ENCODE results near the gene RPS6KA5.
"Not testable (repeated sequence)": the region's sequence is repeated elsewhere in the genome, so short reads cannot be mapped to it uniquely, and the experiment has no call there.

RPS6KA5 gene

GRCh38 chr14:90866833-90867232, 193.6 kb downstream of the RPS6KA5 start:
- no peaks in the 10 kb centered on the region for H3K9me2 ChIP-seq (replicated peaks; ENCODE audit: control insufficient read depth, low read length)
- no peaks in the 10 kb centered on the region for H3K4me1 ChIP-seq (ENCODE audit: control insufficient read depth, low read length)
- no peaks in the 10 kb centered on the region for H3K27me3 ChIP-seq (ENCODE audit: control insufficient read depth, low read length)
- H3F3A ChIP-seq (ENCODE audit: control insufficient read depth, insufficient read depth) = no peaks in the 10 kb centered on the region
- TF ChIP-seq, protein P1, sequence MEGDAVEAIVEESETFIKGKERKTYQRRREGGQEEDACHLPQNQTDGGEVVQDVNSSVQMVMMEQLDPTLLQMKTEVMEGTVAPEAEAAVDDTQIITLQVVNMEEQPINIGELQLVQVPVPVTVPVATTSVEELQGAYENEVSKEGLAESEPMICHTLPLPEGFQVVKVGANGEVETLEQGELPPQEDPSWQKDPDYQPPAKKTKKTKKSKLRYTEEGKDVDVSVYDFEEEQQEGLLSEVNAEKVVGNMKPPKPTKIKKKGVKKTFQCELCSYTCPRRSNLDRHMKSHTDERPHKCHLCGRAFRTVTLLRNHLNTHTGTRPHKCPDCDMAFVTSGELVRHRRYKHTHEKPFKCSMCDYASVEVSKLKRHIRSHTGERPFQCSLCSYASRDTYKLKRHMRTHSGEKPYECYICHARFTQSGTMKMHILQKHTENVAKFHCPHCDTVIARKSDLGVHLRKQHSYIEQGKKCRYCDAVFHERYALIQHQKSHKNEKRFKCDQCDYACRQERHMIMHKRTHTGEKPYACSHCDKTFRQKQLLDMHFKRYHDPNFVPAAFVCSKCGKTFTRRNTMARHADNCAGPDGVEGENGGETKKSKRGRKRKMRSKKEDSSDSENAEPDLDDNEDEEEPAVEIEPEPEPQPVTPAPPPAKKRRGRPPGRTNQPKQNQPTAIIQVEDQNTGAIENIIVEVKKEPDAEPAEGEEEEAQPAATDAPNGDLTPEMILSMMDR (IDR thresholded peaks at IDR 0.05; ENCODE audit: low read depth, low read length, poor library complexity, severe bottlenecking) = no peak
- TF ChIP-seq EZH2phosphoT487 (IDR thresholded peaks at IDR 0.05; ENCODE audit: borderline replicate concordance, low read length) = no peak
- H3K9me3 ChIP-seq (ENCODE audit: control insufficient read depth, insufficient read depth, low read length) = no peaks in the 10 kb centered on the region
- H3K27ac ChIP-seq (ENCODE audit: low read depth, low read length) = no peak overlapping the region
- H4K20me1 ChIP-seq (ENCODE audit: control insufficient read depth, insufficient read depth, low read depth, low read length) = no peaks in the 10 kb centered on the region
- H3K4me2 ChIP-seq (ENCODE audit: low read length) = no peak overlapping the region
- H3K36me3 ChIP-seq (ENCODE audit: control insufficient read depth, low read length) = no peaks in the 10 kb centered on the region
- H3K79me2 ChIP-seq (ENCODE audit: control insufficient read depth, low read length) = no peaks in the 10 kb centered on the region
- H3K4me3 ChIP-seq (ENCODE audit: low read length) = no peak overlapping the region

DNA sequence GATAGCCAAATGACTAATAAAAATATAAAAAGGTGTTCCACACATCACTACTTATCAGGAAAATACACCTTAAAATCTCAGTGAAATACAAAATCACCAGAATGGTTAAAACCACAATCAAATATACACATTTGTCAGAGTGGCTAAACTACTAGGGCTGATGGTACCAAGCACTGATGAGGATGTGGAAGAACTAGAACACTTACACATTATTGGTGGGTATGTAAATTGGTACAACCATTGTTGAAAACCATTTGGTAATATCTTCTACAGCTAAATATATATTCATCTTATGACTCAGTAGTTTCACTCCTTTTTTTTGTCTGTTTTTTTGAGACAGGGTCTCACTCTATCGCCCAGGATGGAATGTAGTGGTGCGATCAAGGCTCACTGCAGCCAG, 195.7 kb downstream of the RPS6KA5 start:
- Histone ChIP-seq H3K27me3 (ENCODE audit: control insufficient read depth, low read length) (no peaks in the 10 kb centered on the region), H3K4me3 (ENCODE audit: low read length) (no peak overlapping the region), H3K4me1 (ENCODE audit: control insufficient read depth, low read length) (no peaks in the 10 kb centered on the region), H3K27ac (ENCODE audit: low read depth, low read length) (no peak overlapping the region), H3K9me3 (ENCODE audit: control insufficient read depth, insufficient read depth, low read length) (no peaks in the 10 kb centered on the region), H3F3A (ENCODE audit: control insufficient read depth, insufficient read depth) (no peaks in the 10 kb centered on the region), H3K9me2 (replicated peaks; ENCODE audit: control insufficient read depth, low read length) (no peaks in the 10 kb centered on the region), H3K36me3 (ENCODE audit: control insufficient read depth, low read length) (no peaks in the 10 kb centered on the region), H3K4me2 (ENCODE audit: low read length) (no peak overlapping the region), H4K20me1 (ENCODE audit: control insufficient read depth, insufficient read depth, low read depth, low read length) (no peaks in the 10 kb centered on the region), H3K79me2 (ENCODE audit: control insufficient read depth, low read length) (no peaks in the 10 kb centered on the region)
- no peak for TF ChIP-seq EZH2phosphoT487 (IDR thresholded peaks at IDR 0.05; ENCODE audit: borderline replicate concordance, low read length)
- TF ChIP-seq, protein P1 (IDR thresholded peaks at IDR 0.05; ENCODE audit: low read depth, low read length, poor library complexity, severe bottlenecking) = no peak

GRCh38 chr14:90858511-90858910, 201.9 kb downstream of the RPS6KA5 start:
- Histone ChIP-seq H3K9me3 (ENCODE audit: control insufficient read depth, insufficient read depth, low read length) (no peaks in the 10 kb centered on the region), H3K9me2 (replicated peaks; ENCODE audit: control insufficient read depth, low read length) (no peaks in the 10 kb centered on the region), H3K27me3 (ENCODE audit: control insufficient read depth, low read length) (no peaks in the 10 kb centered on the region), H3K79me2 (ENCODE audit: control insufficient read depth, low read length) (no peaks in the 10 kb centered on the region), H3F3A (ENCODE audit: control insufficient read depth, insufficient read depth) (no peaks in the 10 kb centered on the region), H4K20me1 (ENCODE audit: control insufficient read depth, insufficient read depth, low read depth, low read length) (no peaks in the 10 kb centered on the region), H3K4me3 (ENCODE audit: low read length) (no peak overlapping the region), H3K36me3 (ENCODE audit: control insufficient read depth, low read length) (no peaks in the 10 kb centered on the region), H3K27ac (ENCODE audit: low read depth, low read length) (no peak overlapping the region), H3K4me1 (ENCODE audit: control insufficient read depth, low read length) (no peaks in the 10 kb centered on the region), H3K4me2 (ENCODE audit: low read length) (no peak overlapping the region)
- TF ChIP-seq, protein P1 (IDR thresholded peaks at IDR 0.05; ENCODE audit: low read depth, low read length, poor library complexity, severe bottlenecking) = no peak
- TF ChIP-seq EZH2phosphoT487 (IDR thresholded peaks at IDR 0.05; ENCODE audit: borderline replicate concordance, low read length) = no peak

- Histone ChIP-seq H3F3A (ENCODE audit: control insufficient read depth, insufficient read depth) (no peaks in the 10 kb centered on the region), H3K36me3 (ENCODE audit: control insufficient read depth, low read length) (no peaks in the 10 kb centered on the region), H4K20me1 (ENCODE audit: control insufficient read depth, insufficient read depth, low read depth, low read length) (no peaks in the 10 kb centered on the region), H3K27me3 (ENCODE audit: control insufficient read depth, low read length) (no peaks in the 10 kb centered on the region), H3K9me2 (replicated peaks; ENCODE audit: control insufficient read depth, low read length) (no peaks in the 10 kb centered on the region), H3K79me2 (ENCODE audit: control insufficient read depth, low read length) (no peaks in the 10 kb centered on the region), H3K4me1 (ENCODE audit: control insufficient read depth, low read length) (no peaks in the 10 kb centered on the region), H3K27ac (ENCODE audit: low read depth, low read length) (no peak overlapping the region), H3K9me3 (ENCODE audit: control insufficient read depth, insufficient read depth, low read length) (no peaks in the 10 kb centered on the region), H3K4me2 (ENCODE audit: low read length) (no peak overlapping the region), H3K4me3 (ENCODE audit: low read length) (no peak overlapping the region)
- TF ChIP-seq, protein P1 (IDR thresholded peaks at IDR 0.05; ENCODE audit: low read depth, low read length, poor library complexity, severe bottlenecking) = no peak
- TF ChIP-seq EZH2phosphoT487 (IDR thresholded peaks at IDR 0.05; ENCODE audit: borderline replicate concordance, low read length) = no peak
Observed at GRCh38 chr14:90857866-90858265, 202.6 kb downstream of the RPS6KA5 start.

DNA sequence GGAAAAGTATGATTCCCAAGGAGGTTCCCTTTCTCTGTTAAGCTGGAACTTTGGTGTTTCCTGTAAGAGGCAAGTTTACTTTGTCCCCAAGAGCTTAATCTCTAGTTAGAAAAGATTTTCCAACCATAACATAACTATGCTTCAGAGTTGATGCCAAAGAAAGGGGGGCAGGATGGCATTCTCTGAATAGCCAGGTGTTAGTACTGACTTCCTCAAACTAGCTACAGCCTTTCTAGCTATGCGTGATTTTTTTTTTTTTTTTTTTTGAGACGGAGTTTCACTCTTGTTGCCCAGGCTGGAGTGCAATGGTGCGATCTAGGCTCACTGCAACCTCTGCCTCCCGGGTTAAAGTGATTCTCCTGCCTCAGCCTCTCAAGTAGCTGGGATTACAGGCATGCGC, 204.3 kb downstream of the RPS6KA5 start:
- not testable (repeated sequence) for H3K27me3 ChIP-seq (ENCODE audit: control insufficient read depth, low read length); H3F3A ChIP-seq (ENCODE audit: control insufficient read depth, insufficient read depth); H3K4me1 ChIP-seq (ENCODE audit: control insufficient read depth, low read length); H3K9me3 ChIP-seq (ENCODE audit: control insufficient read depth, insufficient read depth, low read length); H3K4me2 ChIP-seq (ENCODE audit: low read length); H3K9me2 ChIP-seq (replicated peaks; ENCODE audit: control insufficient read depth, low read length); H4K20me1 ChIP-seq (ENCODE audit: control insufficient read depth, insufficient read depth, low read depth, low read length); H3K4me3 ChIP-seq (ENCODE audit: low read length); H3K36me3 ChIP-seq (ENCODE audit: control insufficient read depth, low read length); H3K79me2 ChIP-seq (ENCODE audit: control insufficient read depth, low read length); H3K27ac ChIP-seq (ENCODE audit: low read depth, low read length)

Measured in DOHH2 (cell line).